Testis (tissue), 3 donors: ENCODE results near the gene MACROD2. TPM values are rescaled to one million over a fixed set of nuclear protein-coding genes. Genes with fewer than 3 reads are reported as not detected.

Experiments used
- DNase-seq: peaks from one replicate; pipeline ENCODE4 v3.0.0-alpha.2; 2019
- H3K27ac ChIP-seq, 2 donors: fragments of 200-600 bp; sonication (generic); one replicate each; pipeline ENCODE4 v1.5.1; 2019
- H3K27me3 ChIP-seq: fragments of 200-600 bp; sonication (generic); one replicate; pipeline ENCODE4 v1.5.1; 2019
- H3K36me3 ChIP-seq: fragments of 200-600 bp; sonication (generic); one replicate; pipeline ENCODE4 v1.5.1; 2017; ENCODE audit warnings: low read depth; ENCODE audit errors: missing control alignments
- H3K4me1 ChIP-seq: fragments of 200-600 bp; sonication (generic); one replicate; pipeline ENCODE4 v1.5.1; 2019
- H3K4me3 ChIP-seq, 2 donors: fragments of 200-600 bp; sonication (generic); one replicate each; pipeline ENCODE4 v1.5.1; 2017 to 2019
- H3K9me3 ChIP-seq: fragments of 200-600 bp; sonication (generic); one replicate; pipeline ENCODE4 v1.5.1; 2017
- POLR2A ChIP-seq: fragments of 450-650 bp; IDR thresholded peaks from one replicate; pipeline ENCODE4 v1.6.1; 2017; ENCODE audit warnings: antibody characterized with exemption, mild to moderate bottlenecking, moderate library complexity
- WGBS, 2 donors: methylation state at CpG; one replicate each; pipeline ENCODE4 v1.1.5; 2018; 5-methylcytosine and 5-hydroxymethylcytosine counted together
- intact Hi-C: fragments of 100-400 bp; cut with DNase I; formaldehyde crosslinking; loops from one replicate; pipeline ENCODE4 v1.15.1; 2023; ENCODE audit warnings: low total_unique reads
- polyA plus RNA-seq: library from polyadenylated mRNA; stranded (reverse); fragments of 350-450 nt; fragmentation: Illumina TruSeq; extraction: RNeasy Lipid Tissue Mini Kit (QIAGEN cat#74804); gene quantifications from one replicate; pipeline ENCODE4 v1.2.3, GENCODE V29; 2014; ENCODE audit warnings: low read depth, low replicate concordance; ENCODE audit not compliant: insufficient read depth
- total RNA-seq, 2 donors: library from RNA; depleted of rRNA; stranded (reverse); fragments of >200 nt; gene quantifications; one replicate each; pipeline ENCODE4 v1.2.3, GENCODE V29; 2016
- TF ChIP-seq, protein P1 (sequence below), 3 experiments: fragments of 450-650 bp in 2 of 3; fragments of 200-600 bp in 1 of 3; sonication (generic) in 1 of 3; IDR thresholded peaks; one replicate each; pipeline ENCODE4 v1.5.1; 2016 to 2019; ENCODE audit warnings: antibody characterized with exemption in 3 of 3, mild to moderate bottlenecking in 2 of 3, moderate library complexity in 1 of 3

The MACROD2 gene
- total and polyA plus RNA-seq, 3 donors from 2014 or later = 12.6 to 20.6 (median 16.8) TPM

GRCh38 chr20:15045246-15045645 lies 1049.9 kb downstream of the MACROD2 start:
- Histone ChIP-seq H3K27ac (peak overlapping the region in 1 of 2 donors; percentile 8), H3K4me3 (no peak overlapping the region), H3K27me3 (no peaks in the 10 kb centered on the region), H3K4me1 (no peaks in the 10 kb centered on the region), H3K36me3 (no peaks in the 10 kb centered on the region), H3K9me3 (no peaks in the 10 kb centered on the region)
- no peak for TF ChIP-seq POLR2A
- TF ChIP-seq, protein P1, sequence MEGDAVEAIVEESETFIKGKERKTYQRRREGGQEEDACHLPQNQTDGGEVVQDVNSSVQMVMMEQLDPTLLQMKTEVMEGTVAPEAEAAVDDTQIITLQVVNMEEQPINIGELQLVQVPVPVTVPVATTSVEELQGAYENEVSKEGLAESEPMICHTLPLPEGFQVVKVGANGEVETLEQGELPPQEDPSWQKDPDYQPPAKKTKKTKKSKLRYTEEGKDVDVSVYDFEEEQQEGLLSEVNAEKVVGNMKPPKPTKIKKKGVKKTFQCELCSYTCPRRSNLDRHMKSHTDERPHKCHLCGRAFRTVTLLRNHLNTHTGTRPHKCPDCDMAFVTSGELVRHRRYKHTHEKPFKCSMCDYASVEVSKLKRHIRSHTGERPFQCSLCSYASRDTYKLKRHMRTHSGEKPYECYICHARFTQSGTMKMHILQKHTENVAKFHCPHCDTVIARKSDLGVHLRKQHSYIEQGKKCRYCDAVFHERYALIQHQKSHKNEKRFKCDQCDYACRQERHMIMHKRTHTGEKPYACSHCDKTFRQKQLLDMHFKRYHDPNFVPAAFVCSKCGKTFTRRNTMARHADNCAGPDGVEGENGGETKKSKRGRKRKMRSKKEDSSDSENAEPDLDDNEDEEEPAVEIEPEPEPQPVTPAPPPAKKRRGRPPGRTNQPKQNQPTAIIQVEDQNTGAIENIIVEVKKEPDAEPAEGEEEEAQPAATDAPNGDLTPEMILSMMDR (IDR thresholded peaks at IDR 0.05) = no peak
- intact Hi-C loops = no loop called here
- DNase-seq = peak; percentile 65
- 34 to 40% methylated on average over 4 of the region's 4 CpGs for WGBS, 2 donors

- no peaks in the 10 kb centered on the region for H3K36me3 ChIP-seq
- H3K4me3 ChIP-seq = no peak overlapping the region
- whole genome bisulfite sequencing, 2 donors = 56 to 68% methylated on average over 2 of the region's 2 CpGs
- TF ChIP-seq POLR2A = no peak
- TF ChIP-seq, protein P1 (IDR thresholded peaks at IDR 0.05) = no peak
- no peaks in the 10 kb centered on the region for H3K9me3 ChIP-seq
- intact Hi-C loops = no loop called here
- H3K27ac ChIP-seq = no peak overlapping the region
- no peaks in the 10 kb centered on the region for H3K27me3 ChIP-seq
- DNase-seq = no peak
- no peaks in the 10 kb centered on the region for H3K4me1 ChIP-seq
Observed at GRCh38 chr20:15047042-15047441, 1051.7 kb downstream of the MACROD2 start.

- TF ChIP-seq, protein P1 (IDR thresholded peaks at IDR 0.05) = no peak
- no peak for TF ChIP-seq POLR2A
- no peak overlapping the region for H3K4me3 ChIP-seq
- no peaks in the 10 kb centered on the region for H3K4me1 ChIP-seq
- H3K27ac ChIP-seq = no peak overlapping the region
- no peaks in the 10 kb centered on the region for H3K9me3 ChIP-seq
- intact Hi-C loops = no loop called here
- no peaks in the 10 kb centered on the region for H3K36me3 ChIP-seq
- no peak for DNase-seq
- 67 to 70% methylated on average over 1 of the region's 1 CpG for WGBS, 2 donors
- H3K27me3 ChIP-seq = no peaks in the 10 kb centered on the region
Observed at GRCh38 chr20:15047601-15048000, 1052.3 kb downstream of the MACROD2 start.

- intact Hi-C loops = no loop called here
- Histone ChIP-seq H3K36me3 (no peaks in the 10 kb centered on the region), H3K9me3 (no peaks in the 10 kb centered on the region), H3K27ac (no peak overlapping the region), H3K4me1 (no peaks in the 10 kb centered on the region), H3K27me3 (no peaks in the 10 kb centered on the region), H3K4me3 (no peak overlapping the region)
- TF ChIP-seq, protein P1 (IDR thresholded peaks at IDR 0.05) = no peak
- TF ChIP-seq POLR2A = no peak
- DNase-seq = no peak
- 70 to 79% methylated on average over 5 of the region's 5 CpGs for WGBS, 2 donors
Observed at GRCh38 chr20:15056246-15056645, 1060.9 kb downstream of the MACROD2 start.

DNA sequence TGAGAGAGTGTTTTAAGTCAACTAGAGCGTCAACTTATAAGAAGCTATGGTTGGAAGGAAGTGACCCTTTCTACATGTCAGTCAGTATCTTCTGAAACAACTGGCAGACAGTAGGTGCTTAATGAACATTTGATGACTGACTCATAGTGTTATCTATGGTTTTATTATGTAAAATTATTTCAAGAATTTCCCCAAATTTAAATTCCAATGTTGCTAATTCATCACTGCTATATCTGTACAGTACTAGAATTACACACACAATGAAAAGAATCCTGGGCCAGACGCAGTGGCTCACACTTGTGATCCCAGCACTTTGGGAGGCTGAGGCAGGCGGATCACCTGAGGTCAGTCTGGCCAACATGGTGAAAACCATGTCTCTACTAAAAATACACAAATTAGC lies 1063.5 kb downstream of the MACROD2 start:
- Histone ChIP-seq H3K27me3 (no peaks in the 10 kb centered on the region), H3K36me3 (no peaks in the 10 kb centered on the region), H3K27ac (no peak overlapping the region), H3K4me1 (no peaks in the 10 kb centered on the region), H3K9me3 (no peaks in the 10 kb centered on the region), H3K4me3 (no peak overlapping the region)
- intact Hi-C loops = no loop called here
- TF ChIP-seq POLR2A = no peak
- TF ChIP-seq, protein P1 (IDR thresholded peaks at IDR 0.05) = no peak
- WGBS, 2 donors = 80 to 96% methylated on average over 3 of the region's 3 CpGs
- no peak for DNase-seq
